Measurements from ENCODE around the gene YBX2. TPM values are rescaled to one million over a fixed set of nuclear protein-coding genes. Genes with fewer than 3 reads are reported as not detected.

Gene YBX2
- total RNA-seq, 1 experiment from 2014 or later = 24.0 TPM

DNA sequence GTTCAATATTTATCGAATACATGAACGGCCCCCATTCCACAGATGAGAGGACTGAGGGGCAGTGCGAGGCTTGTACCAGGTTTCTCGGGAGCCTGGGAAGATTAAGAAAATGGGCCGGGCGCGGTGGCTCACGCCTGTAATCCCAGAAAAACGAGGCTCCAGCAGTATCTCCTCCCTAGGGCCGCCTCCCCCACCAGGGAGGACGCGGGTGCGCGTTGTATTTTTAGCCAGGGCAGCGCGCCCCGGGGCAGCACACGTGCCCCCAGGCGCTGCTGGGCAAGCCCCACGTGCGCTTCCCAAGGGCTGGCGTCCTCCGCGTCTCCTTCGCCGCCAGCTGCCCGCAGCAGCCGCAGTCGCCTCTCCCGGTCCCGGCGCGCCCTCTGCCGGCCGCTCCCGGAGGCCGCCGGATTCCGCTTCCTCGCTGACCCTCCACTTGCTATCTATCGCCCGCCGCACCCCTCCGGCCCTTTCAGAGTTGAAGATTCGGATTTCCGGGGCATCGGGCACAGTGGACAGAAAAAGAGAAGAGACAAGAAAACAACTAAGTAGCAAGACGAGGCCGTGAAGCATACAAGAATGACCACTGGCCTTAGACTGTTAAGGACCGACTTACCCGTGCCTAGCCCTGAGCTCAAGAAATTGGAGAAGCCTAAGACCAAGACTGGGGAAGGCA lies 1.9 kb upstream of the YBX2 start:
- Histone ChIP-seq H3K18ac (ENCODE audit: insufficient read length, low read depth, low read length) (peak overlapping the region; percentile 28), H3K27me3 (ENCODE audit: insufficient read depth, low read length) (peaks cover 2% of the 10 kb centered on the region), H3K79me1 (ENCODE audit: insufficient read depth, low read depth, low read length, poor library complexity, severe bottlenecking) (no peaks in the 10 kb centered on the region), H4K5ac (ENCODE audit: insufficient read length, low read depth, low read length) (no peak overlapping the region), H4K8ac (replicated peaks; ENCODE audit: insufficient read length, low read depth, low read length) (no peak overlapping the region), H4K20me1 (ENCODE audit: control insufficient read depth, insufficient read depth, insufficient read length) (no peaks in the 10 kb centered on the region), H3K14ac (ENCODE audit: insufficient read depth, low read length) (no peak overlapping the region), H2BK5ac (ENCODE audit: insufficient read length, low read length) (no peak overlapping the region), H3K23ac (ENCODE audit: insufficient read length, low read depth, low read length) (no peak overlapping the region), H3K4me1 (ENCODE audit: insufficient read depth, low read length) (peaks cover 4% of the 10 kb centered on the region; the same call in 1 of the 2 replicates), H3K9me3 (ENCODE audit: control insufficient read depth, low read depth, low read length) (no peaks in the 10 kb centered on the region), H2BK20ac (ENCODE audit: low read depth, low read length, poor library complexity, severe bottlenecking) (no peak overlapping the region), H3K4ac (ENCODE audit: low read depth, low read length) (no peak overlapping the region), H2BK120ac (ENCODE audit: low read depth, low read length, poor library complexity, severe bottlenecking) (no peak overlapping the region), H3K27ac (ENCODE audit: insufficient read length, low read depth, low read length) (no peak overlapping the region), H3K23me2 (ENCODE audit: insufficient read length, low read depth, low read length, poor library complexity, severe bottlenecking) (peaks cover 4% of the 10 kb centered on the region), H2BK12ac (ENCODE audit: insufficient read length, low read depth, low read length) (no peak overlapping the region), H3K56ac (ENCODE audit: insufficient read length, low read depth, low read length) (no peak overlapping the region), H3T11ph (ENCODE audit: low read length) (no peak overlapping the region), H2AFZ (ENCODE audit: low read length) (no peak overlapping the region), H3K4me2 (ENCODE audit: insufficient read depth, insufficient read length, low read length) (peak overlapping the region; percentile 73), H3K79me2 (ENCODE audit: insufficient read depth, low read length) (no peaks in the 10 kb centered on the region), H4K91ac (ENCODE audit: insufficient read length, low read depth, low read length) (no peak overlapping the region), H2AK5ac (ENCODE audit: insufficient read length, low read length) (no peak overlapping the region), H2BK15ac (ENCODE audit: low read depth, low read length) (no peak overlapping the region), H3K9ac (ENCODE audit: extremely low read depth, insufficient read length, low read length) (no peak overlapping the region)
- peaks cover 3% of the 10 kb centered on the region in 2 experiments; a peak in 3 of 5 replicates for H3K9me3 Mint-ChIP-seq
- no peak overlapping the region; a peak in 1 of 7 replicates for H3K27ac Mint-ChIP-seq
- TF ChIP-seq, protein P1, sequence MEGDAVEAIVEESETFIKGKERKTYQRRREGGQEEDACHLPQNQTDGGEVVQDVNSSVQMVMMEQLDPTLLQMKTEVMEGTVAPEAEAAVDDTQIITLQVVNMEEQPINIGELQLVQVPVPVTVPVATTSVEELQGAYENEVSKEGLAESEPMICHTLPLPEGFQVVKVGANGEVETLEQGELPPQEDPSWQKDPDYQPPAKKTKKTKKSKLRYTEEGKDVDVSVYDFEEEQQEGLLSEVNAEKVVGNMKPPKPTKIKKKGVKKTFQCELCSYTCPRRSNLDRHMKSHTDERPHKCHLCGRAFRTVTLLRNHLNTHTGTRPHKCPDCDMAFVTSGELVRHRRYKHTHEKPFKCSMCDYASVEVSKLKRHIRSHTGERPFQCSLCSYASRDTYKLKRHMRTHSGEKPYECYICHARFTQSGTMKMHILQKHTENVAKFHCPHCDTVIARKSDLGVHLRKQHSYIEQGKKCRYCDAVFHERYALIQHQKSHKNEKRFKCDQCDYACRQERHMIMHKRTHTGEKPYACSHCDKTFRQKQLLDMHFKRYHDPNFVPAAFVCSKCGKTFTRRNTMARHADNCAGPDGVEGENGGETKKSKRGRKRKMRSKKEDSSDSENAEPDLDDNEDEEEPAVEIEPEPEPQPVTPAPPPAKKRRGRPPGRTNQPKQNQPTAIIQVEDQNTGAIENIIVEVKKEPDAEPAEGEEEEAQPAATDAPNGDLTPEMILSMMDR (conservative IDR thresholded peaks at IDR 0.05) = peak; percentile 97
- peaks cover 0 to 3% (median 0%) of the 10 kb centered on the region in 3 experiments; a peak in 2 of 7 replicates for H3K36me3 Mint-ChIP-seq (ENCODE audit: insufficient read depth in 1 of 3, low read depth in 3 of 3)
- peaks cover 10 to 22% of the 10 kb centered on the region in 2 experiments for H3K4me1 Mint-ChIP-seq
- peaks cover 74% of the 10 kb centered on the region for H3K27me3 Mint-ChIP-seq (ENCODE audit: low read depth)
- no CpG with 5 or more reads among the region's 51 CpGs for WGBS (ENCODE audit: extremely low coverage, insufficient read length, low lambda C conversion rate)
- DNase-seq = peak; percentile 96
- H3K4me3 Mint-ChIP-seq = peak overlapping the region; percentile 14 to 83; a peak in 4 of 5 replicates

All from H9 (cell line).